GM12878 (cell line): Measurements from ENCODE around the gene TBCD. TPM values are rescaled to one million over a fixed set of nuclear protein-coding genes. Genes with fewer than 3 reads are reported as not detected.

Experiments
- ATAC-seq: fragments of 200-7000 bp; cut with Tn5 transposase; 3 replicates; pipeline ENCODE4 v1.9.1; 2020; ENCODE audit warnings: mild to moderate bottlenecking, moderate library complexity
- BruUV-seq: library from RNA; stranded (reverse); fragments of 400-500 nt; replicated peaks from 2 replicates; lab custom pipeline; 2021; lab: Mats Ljungman, UMichigan
- CTCF ChIA-PET: fragments of 300-600 bp; sonication (Branson Sonifier 250); formaldehyde crosslinking; extraction: SDS; loops from one replicate; lab custom pipeline; 2021; ENCODE audit warnings: inconsistent platforms; lab: Yijun Ruan, JAX
- POLR2A ChIA-PET: fragments of 350-600 bp; formaldehyde crosslinking; extraction: SDS; loops from one replicate; lab custom pipeline; 2021; ENCODE audit warnings: inconsistent platforms; lab: Charles Lee
- RAD21 ChIA-PET: fragments of 300-600 bp; sonication (Branson Sonifier 250); formaldehyde crosslinking; loops from one replicate; lab custom pipeline; 2023; ENCODE audit warnings: antibody characterized with exemption; ENCODE audit not compliant: unreplicated experiment; lab: Charles Lee
- SMC1A ChIA-PET: fragments of 300-600 bp; sonication (Branson Sonifier 250); formaldehyde crosslinking; loops from one replicate; lab custom pipeline; 2023; ENCODE audit not compliant: unreplicated experiment, uncharacterized antibody; lab: Charles Lee
- DNase-seq: peaks from one replicate; pipeline ENCODE4 v3.0.0-alpha.2; 2011; ENCODE audit warnings: low read depth, low spot score
- FAIRE-seq: peaks from 3 replicates; lab custom pipeline; 2011; peaks lifted over from hg19 to GRCh38; lab: Jason Lieb, UNC
- H2AFZ ChIP-seq: 2 replicates; pipeline ENCODE4 v1.6.0; 2011; ENCODE audit warnings: low read depth, low read length, control low read depth; ENCODE audit not compliant: control insufficient read depth
- H3K27ac ChIP-seq: 2 replicates; pipeline ENCODE4 v1.5.1; 2011; ENCODE audit warnings: control low read depth; ENCODE audit not compliant: control insufficient read depth, insufficient read depth
- H3K27me3 ChIP-seq, 2 experiments: replicated peaks in 1 of 2; 2 replicates each; pipeline versions ENCODE4 v1.6.0 to v1.6.1; 2011; ENCODE audit warnings: low read length in 1 of 2; ENCODE audit not compliant: control insufficient read depth in 2 of 2, insufficient read depth in 2 of 2
- H3K36me3 ChIP-seq, 2 experiments: 2 replicates each; pipeline ENCODE4 v1.5.1; 2011; ENCODE audit warnings: low read length in 1 of 2; ENCODE audit not compliant: control insufficient read depth in 2 of 2, insufficient read depth in 2 of 2
- H3K4me1 ChIP-seq: 2 replicates; pipeline ENCODE4 v1.6.1; 2011; ENCODE audit warnings: mild to moderate bottlenecking, low read length, moderate library complexity, mixed read lengths; ENCODE audit not compliant: control insufficient read depth, insufficient read depth
- H3K4me2 ChIP-seq: 2 replicates; pipeline ENCODE4 v1.6.0; 2011; ENCODE audit warnings: control low read depth; ENCODE audit not compliant: control insufficient read depth, insufficient read depth
- H3K4me3 ChIP-seq: fragments of 200-600 bp; sonication (generic); 2 replicates; pipeline ENCODE4 v1.5.1; 2016
- H3K79me2 ChIP-seq: 2 replicates; pipeline ENCODE4 v1.6.0; 2011; ENCODE audit warnings: low read length; ENCODE audit not compliant: control insufficient read depth, insufficient read depth
- H3K9ac ChIP-seq: 2 replicates; pipeline ENCODE4 v1.8.0; 2011; ENCODE audit warnings: low read length, control low read depth, mixed read lengths; ENCODE audit not compliant: control insufficient read depth, insufficient read depth
- H3K9me3 ChIP-seq: replicated peaks from 3 replicates; pipeline ENCODE4 v1.5.1; 2011; ENCODE audit warnings: mild to moderate bottlenecking, low read length; ENCODE audit not compliant: control insufficient read depth, insufficient read depth
- H4K20me1 ChIP-seq: 2 replicates; pipeline ENCODE4 v1.6.0; 2011; ENCODE audit not compliant: control insufficient read depth, insufficient read depth
- EGR1 ChIP-seq, 2 experiments: IDR thresholded peaks; 1 replicate in 1 of 2; 2 replicates in 1 of 2; pipeline ENCODE4 v1.6.1; 2011 to 2012; ENCODE audit warnings: low read depth in 2 of 2, low read length in 2 of 2, borderline replicate concordance in 1 of 2, mild to moderate bottlenecking in 1 of 2, moderate library complexity in 1 of 2
- FOXM1 ChIP-seq: IDR thresholded peaks from 2 replicates; pipeline ENCODE4 v1.6.1; 2012; ENCODE audit warnings: low read depth, mild to moderate bottlenecking, inconsistent platforms, low read length, moderate library complexity
- JUND ChIP-seq: IDR thresholded peaks from 2 replicates; pipeline ENCODE4 v1.6.1; 2012; ENCODE audit warnings: low read depth, mild to moderate bottlenecking, low read length, improper control_type of control experiment, moderate library complexity
- MEF2A ChIP-seq: IDR thresholded peaks from 2 replicates; pipeline ENCODE4 v1.6.1; 2011; ENCODE audit warnings: low read depth, mild to moderate bottlenecking, low read length, moderate library complexity; ENCODE audit not compliant: insufficient read depth
- MYC ChIP-seq: IDR thresholded peaks from 2 replicates; pipeline ENCODE4 v1.6.1; 2011; ENCODE audit warnings: mild to moderate bottlenecking, low read length, moderate library complexity, inconsistent platforms; ENCODE audit not compliant: insufficient read depth, insufficient replicate concordance, insufficient read length, severe bottlenecking
- PAX8 ChIP-seq: fragments of 450-650 bp; IDR thresholded peaks from 2 replicates; pipeline ENCODE4 v1.6.1; 2017; ENCODE audit warnings: mild to moderate bottlenecking, moderate library complexity
- POLR2A ChIP-seq: IDR thresholded peaks from 2 replicates; pipeline ENCODE4 v1.6.1; 2011; ENCODE audit warnings: low read depth, mild to moderate bottlenecking, low read length
- SMARCA5 ChIP-seq: fragments of 450-650 bp; IDR thresholded peaks from 2 replicates; pipeline ENCODE4 v1.6.1; 2017; ENCODE audit warnings: mild to moderate bottlenecking
- ZNF622 ChIP-seq: fragments of 450-650 bp; IDR thresholded peaks from 2 replicates; pipeline ENCODE4 v1.6.1; 2017; ENCODE audit warnings: mild to moderate bottlenecking, inconsistent platforms
- whole genome bisulfite sequencing: methylation state at CpG from one replicate; pipeline ENCODE4 v1.1.6; 2016; ENCODE audit warnings: low lambda C conversion rate; ENCODE audit not compliant: insufficient replicate concordance, insufficient coverage; ENCODE audit errors: missing lambda C conversion rate; 5-methylcytosine and 5-hydroxymethylcytosine counted together
- in situ Hi-C: fragments of 300-500 bp; cut with MboI; formaldehyde crosslinking; loops from 9 replicates; pipeline ENCODE4 v1.14.3; 2018; ENCODE audit warnings: mixed read lengths
- intact Hi-C: fragments of 100-400 bp; cut with micrococcal nuclease; formaldehyde crosslinking; loops from one replicate; pipeline ENCODE4 v1.14.2; 2022; ENCODE audit not compliant: unreplicated experiment
- polyA plus RNA-seq, 11 experiments: library from polyadenylated mRNA; depleted of rRNA in 4 of 11; unstranded in 6 of 11; stranded (reverse) in 5 of 11; fragments of >200 nt; fragmentation: Nextera tagmentation in 4 of 11; fragmentation: Illumina TruSeq in 1 of 11; extraction: Ambion mirVana in 4 of 11; extraction: Trizol in 1 of 11; gene quantifications; 1 replicate in 1 of 11; 2 replicates in 10 of 11; pipeline versions ENCODE4 v1.2.1 to v1.2.3, GENCODE V29; 2011 to 2016; ENCODE audit warnings: inconsistent platforms in 2 of 11, missing spikeins in 2 of 11, low read depth in 1 of 11
- total RNA-seq, 4 experiments: library from RNA; depleted of rRNA in 3 of 4; stranded (reverse); fragments of >200 nt in 3 of 4; fragmentation: Illumina TruSeq in 1 of 4; extraction: Trizol in 1 of 4; gene quantifications; 2 replicates each; pipeline versions ENCODE4 v1.2.1 to v1.2.3, GENCODE V29; 2013 to 2021
- TF ChIP-seq, protein P1 (sequence below): IDR thresholded peaks from 2 replicates; pipeline ENCODE4 v1.6.1; 2011; ENCODE audit warnings: borderline replicate concordance, low read depth, mild to moderate bottlenecking, moderate library complexity, mixed read lengths, low read length; ENCODE audit not compliant: insufficient read depth; ENCODE audit errors: extremely low read length
- TF ChIP-seq, protein P2 (sequence below): fragments of 450-650 bp; IDR thresholded peaks from 2 replicates; pipeline ENCODE4 v1.6.1; 2017; ENCODE audit warnings: mild to moderate bottlenecking, moderate library complexity

The TBCD gene
- total and polyA plus RNA-seq, 10 of the 15 experiments (the other 5 are each of a cell fraction or from before 2014, with no cell fraction given): 10.3 to 114 (median 52.4) TPM

- no peak overlapping the region for H3K4me3 ChIP-seq
- H3K79me2 ChIP-seq: peaks cover 5% of the 10 kb centered on the region
- 90% methylated on average over 39 of the region's 39 CpGs for WGBS
- ChIA-PET SMC1A (no interaction called here), POLR2A (no interaction called here), CTCF (no interaction called here), RAD21 (no interaction called here)
- FAIRE-seq (no peak), ATAC-seq (no peak), DNase-seq (no peak)
- H3K27me3 ChIP-seq: no peaks in the 10 kb centered on the region
- H4K20me1 ChIP-seq: no peaks in the 10 kb centered on the region
- TF ChIP-seq POLR2A: peak; percentile 15; the same call in 1 of the 2 replicates
- TF ChIP-seq, protein P1, sequence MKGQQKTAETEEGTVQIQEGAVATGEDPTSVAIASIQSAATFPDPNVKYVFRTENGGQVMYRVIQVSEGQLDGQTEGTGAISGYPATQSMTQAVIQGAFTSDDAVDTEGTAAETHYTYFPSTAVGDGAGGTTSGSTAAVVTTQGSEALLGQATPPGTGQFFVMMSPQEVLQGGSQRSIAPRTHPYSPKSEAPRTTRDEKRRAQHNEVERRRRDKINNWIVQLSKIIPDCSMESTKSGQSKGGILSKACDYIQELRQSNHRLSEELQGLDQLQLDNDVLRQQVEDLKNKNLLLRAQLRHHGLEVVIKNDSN: no peak
- no peaks in the 10 kb centered on the region for H3K9me3 ChIP-seq
- no peak overlapping the region for H3K4me2 ChIP-seq
- no peak overlapping the region for H2AFZ ChIP-seq
- H3K4me1 ChIP-seq: peaks cover 10% of the 10 kb centered on the region
- peaks cover 8 to 23% of the 10 kb centered on the region in 2 experiments; a peak in 3 of 4 replicates for H3K36me3 ChIP-seq
- no peak overlapping the region for H3K27ac ChIP-seq
- in situ Hi-C loops: no loop called here
- no TSS peak for BruUV-seq
- H3K9ac ChIP-seq: no peak overlapping the region
- intact Hi-C loops: no loop called here
Measured at GRCh38 chr17:82882715-82883418, 131.0 kb downstream of the TBCD start.

DNA sequence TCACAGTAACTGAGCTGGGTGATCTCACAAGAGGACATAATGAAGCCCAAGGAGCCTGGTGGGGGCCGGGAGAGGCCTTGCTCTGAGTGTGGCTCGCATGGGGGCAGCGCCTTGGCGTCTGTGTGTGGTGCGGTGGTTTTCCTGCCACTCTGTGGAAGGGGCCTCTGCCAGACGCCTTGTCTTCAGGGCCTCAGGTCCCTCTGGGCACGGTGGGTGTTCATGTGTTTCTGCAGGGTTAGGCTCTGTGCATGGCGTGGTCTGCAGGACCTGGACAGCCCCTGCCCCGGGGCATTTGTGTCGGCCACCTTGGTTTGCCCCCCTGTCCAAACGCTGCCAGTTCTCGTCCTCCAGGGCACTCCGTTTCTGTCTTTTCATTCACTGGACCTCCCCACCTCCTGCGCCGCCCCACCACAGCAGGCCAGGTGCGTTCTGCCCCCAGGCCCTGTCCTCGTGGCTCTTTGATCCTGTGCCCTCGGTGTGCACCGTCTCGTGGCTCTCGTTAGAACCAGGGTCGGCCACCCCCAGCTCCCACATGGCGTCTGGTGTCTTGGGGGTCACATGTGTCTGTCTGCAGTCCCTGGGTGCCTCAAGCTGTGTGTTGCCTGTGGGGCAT, 131.7 kb downstream of the TBCD start:
- no peaks in the 10 kb centered on the region for H3K27me3 ChIP-seq
- ChIA-PET CTCF (no interaction called here), RAD21 (no interaction called here), SMC1A (no interaction called here), POLR2A (no interaction called here)
- 91% methylated on average over 23 of the region's 23 CpGs for WGBS
- no peak for DNase-seq
- H3K4me2 ChIP-seq: no peak overlapping the region
- no TSS peak for BruUV-seq
- no peak overlapping the region for H3K27ac ChIP-seq
- no peak overlapping the region for H3K9ac ChIP-seq
- peaks cover 10% of the 10 kb centered on the region for H3K4me1 ChIP-seq
- H3K9me3 ChIP-seq: no peaks in the 10 kb centered on the region
- no peaks in the 10 kb centered on the region for H4K20me1 ChIP-seq
- H3K36me3 ChIP-seq: peaks cover 8 to 23% of the 10 kb centered on the region in 2 experiments; a peak in 3 of 4 replicates
- intact Hi-C loops: no loop called here
- no peak overlapping the region for H2AFZ ChIP-seq
- no peak overlapping the region for H3K4me3 ChIP-seq
- ATAC-seq: no peak
- in situ Hi-C loops: no loop called here
- FAIRE-seq: no peak
- H3K79me2 ChIP-seq: peaks cover 5% of the 10 kb centered on the region
- no peak for TF ChIP-seq MEF2A
- TF ChIP-seq MYC: no peak
- TF ChIP-seq FOXM1: no peak
- no peak for TF ChIP-seq SMARCA5
- no peak for TF ChIP-seq EGR1 (IDR thresholded peaks at IDR 0.05; ENCODE audit: borderline replicate concordance in 1 of 2, low read depth in 2 of 2, low read length in 2 of 2)
- no peak for TF ChIP-seq ZNF622
- TF ChIP-seq, protein P2, sequence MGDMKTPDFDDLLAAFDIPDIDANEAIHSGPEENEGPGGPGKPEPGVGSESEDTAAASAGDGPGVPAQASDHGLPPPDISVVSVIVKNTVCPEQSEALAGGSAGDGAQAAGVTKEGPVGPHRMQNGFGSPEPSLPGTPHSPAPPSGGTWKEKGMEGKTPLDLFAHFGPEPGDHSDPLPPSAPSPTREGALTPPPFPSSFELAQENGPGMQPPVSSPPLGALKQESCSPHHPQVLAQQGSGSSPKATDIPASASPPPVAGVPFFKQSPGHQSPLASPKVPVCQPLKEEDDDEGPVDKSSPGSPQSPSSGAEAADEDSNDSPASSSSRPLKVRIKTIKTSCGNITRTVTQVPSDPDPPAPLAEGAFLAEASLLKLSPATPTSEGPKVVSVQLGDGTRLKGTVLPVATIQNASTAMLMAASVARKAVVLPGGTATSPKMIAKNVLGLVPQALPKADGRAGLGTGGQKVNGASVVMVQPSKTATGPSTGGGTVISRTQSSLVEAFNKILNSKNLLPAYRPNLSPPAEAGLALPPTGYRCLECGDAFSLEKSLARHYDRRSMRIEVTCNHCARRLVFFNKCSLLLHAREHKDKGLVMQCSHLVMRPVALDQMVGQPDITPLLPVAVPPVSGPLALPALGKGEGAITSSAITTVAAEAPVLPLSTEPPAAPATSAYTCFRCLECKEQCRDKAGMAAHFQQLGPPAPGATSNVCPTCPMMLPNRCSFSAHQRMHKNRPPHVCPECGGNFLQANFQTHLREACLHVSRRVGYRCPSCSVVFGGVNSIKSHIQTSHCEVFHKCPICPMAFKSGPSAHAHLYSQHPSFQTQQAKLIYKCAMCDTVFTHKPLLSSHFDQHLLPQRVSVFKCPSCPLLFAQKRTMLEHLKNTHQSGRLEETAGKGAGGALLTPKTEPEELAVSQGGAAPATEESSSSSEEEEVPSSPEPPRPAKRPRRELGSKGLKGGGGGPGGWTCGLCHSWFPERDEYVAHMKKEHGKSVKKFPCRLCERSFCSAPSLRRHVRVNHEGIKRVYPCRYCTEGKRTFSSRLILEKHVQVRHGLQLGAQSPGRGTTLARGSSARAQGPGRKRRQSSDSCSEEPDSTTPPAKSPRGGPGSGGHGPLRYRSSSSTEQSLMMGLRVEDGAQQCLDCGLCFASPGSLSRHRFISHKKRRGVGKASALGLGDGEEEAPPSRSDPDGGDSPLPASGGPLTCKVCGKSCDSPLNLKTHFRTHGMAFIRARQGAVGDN: no peak
- no peak for TF ChIP-seq PAX8
- no peak for TF ChIP-seq JUND
